Activated T-helper 2 cell treated with anti-CD3 and anti-CD28 coated beads, Interferon-gamma antibody, Interleukin-2, Interleukin-4, amounts not matched to agents 10 μg/mL and 5 μg/mL and 100 μg/mL, durations not matched to agents 14 hours and 24 hours and 36 hours (primary cell): ENCODE results near the gene FMN2. TPM values are rescaled to one million over a fixed set of nuclear protein-coding genes. Genes with fewer than 3 reads are reported as not detected.

ENCODE experiments used
- DNase-seq: peaks from one replicate; pipeline ENCODE4 v3.0.0; 2021; ENCODE audit warnings: low spot score
- H3K27ac Mint-ChIP-seq: one replicate; pipeline ENCODE4 v1.8.0; 2021; ENCODE audit warnings: mixed read lengths
- H3K27me3 Mint-ChIP-seq: one replicate; pipeline ENCODE4 v1.8.0; 2021; ENCODE audit warnings: low read depth, mixed read lengths
- H3K36me3 Mint-ChIP-seq: one replicate; pipeline ENCODE4 v1.8.0; 2021; ENCODE audit warnings: low read depth, mixed read lengths
- H3K4me1 Mint-ChIP-seq: one replicate; pipeline ENCODE4 v1.8.0; 2021; ENCODE audit warnings: low read depth, mixed read lengths
- H3K4me3 Mint-ChIP-seq: one replicate; pipeline ENCODE4 v1.8.0; 2021; ENCODE audit warnings: low read depth, mild to moderate bottlenecking, moderate library complexity, mixed read lengths
- H3K9me3 Mint-ChIP-seq: one replicate; pipeline ENCODE4 v1.8.0; 2021; ENCODE audit warnings: mixed read lengths
- intact Hi-C: fragments of 100-400 bp; cut with micrococcal nuclease; formaldehyde crosslinking; loops from one replicate; pipeline ENCODE4 v1.15.1; 2023
- total RNA-seq: library from RNA; stranded (reverse); gene quantifications from 2 replicates; pipeline ENCODE4 v1.2.3, GENCODE V29; 2022

The FMN2 gene
- total RNA-seq, 1 donor from 2014 or later = not detected

DNA sequence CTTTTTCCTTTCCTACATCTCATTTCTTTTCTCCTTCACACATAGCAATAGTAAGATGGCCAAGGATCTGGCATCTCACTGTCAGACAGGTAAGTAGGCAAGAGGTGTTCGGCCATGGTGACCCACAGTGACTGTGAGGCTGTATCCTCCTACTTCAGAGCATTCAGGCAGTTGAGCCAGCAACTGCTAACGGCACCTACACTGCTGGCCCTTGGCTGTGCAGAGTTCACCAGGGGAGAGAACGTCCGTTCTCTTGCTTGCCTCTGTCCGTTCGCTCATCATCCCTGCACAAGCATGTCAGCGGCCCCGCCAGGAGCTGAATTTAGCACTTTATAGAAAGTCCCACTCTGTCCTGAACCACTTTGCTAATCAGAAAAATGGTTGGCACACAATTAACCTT lies 406.7 kb downstream of the FMN2 start:
- no peak overlapping the region for H3K4me3 Mint-ChIP-seq
- no peaks in the 10 kb centered on the region for H3K4me1 Mint-ChIP-seq
- no peak overlapping the region for H3K27ac Mint-ChIP-seq
- peaks cover 16% of the 10 kb centered on the region for H3K9me3 Mint-ChIP-seq
- H3K27me3 Mint-ChIP-seq = no peaks in the 10 kb centered on the region
- no peak for DNase-seq
- no peaks in the 10 kb centered on the region for H3K36me3 Mint-ChIP-seq
- intact Hi-C loops = no loop called here

DNA sequence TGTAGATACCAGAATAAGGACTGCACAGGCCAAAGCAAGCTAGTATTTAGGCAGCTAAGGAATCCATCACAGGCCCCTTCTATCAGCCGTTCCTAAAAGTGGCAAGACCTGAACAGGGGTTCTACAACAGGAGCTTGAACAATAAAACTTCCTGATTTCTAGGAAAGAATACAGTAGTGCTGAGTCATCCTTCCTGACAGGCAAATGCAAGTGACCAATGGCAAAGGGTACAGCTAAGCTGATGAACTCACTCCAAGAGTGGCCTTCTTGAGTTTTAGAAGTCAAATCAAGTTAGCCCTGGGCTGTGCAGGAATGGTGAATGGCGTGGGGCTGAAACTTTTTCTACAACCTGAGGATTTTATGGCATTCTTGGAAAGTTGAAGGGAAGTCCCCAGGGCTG lies 407.3 kb downstream of the FMN2 start:
- Mint-ChIP-seq H3K9me3 (peaks cover 16% of the 10 kb centered on the region), H3K36me3 (no peaks in the 10 kb centered on the region), H3K4me1 (no peaks in the 10 kb centered on the region), H3K27me3 (no peaks in the 10 kb centered on the region), H3K4me3 (no peak overlapping the region), H3K27ac (no peak overlapping the region)
- intact Hi-C loops = no loop called here
- DNase-seq = no peak

DNA sequence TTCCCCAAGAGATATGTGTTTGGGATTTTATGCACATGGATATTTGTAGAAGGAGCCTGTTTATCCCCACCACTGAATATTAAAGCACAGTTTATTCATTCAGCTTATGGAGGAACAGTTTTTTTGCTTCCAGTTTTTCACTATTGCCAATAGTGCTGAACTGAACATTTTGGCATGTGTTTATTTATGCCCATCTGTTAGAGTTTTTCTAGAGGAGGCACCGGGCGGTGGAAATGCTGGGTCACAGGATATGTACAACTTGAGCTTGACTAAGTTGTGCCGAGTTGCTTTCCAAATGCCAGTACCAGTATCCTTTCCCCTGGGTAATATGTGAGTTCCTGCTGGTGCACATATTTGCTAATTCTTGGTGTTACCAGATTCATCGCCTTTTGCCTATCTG lies 409.0 kb downstream of the FMN2 start:
- DNase-seq = no peak
- intact Hi-C loops = no loop called here
- Mint-ChIP-seq H3K4me1 (no peaks in the 10 kb centered on the region), H3K4me3 (no peak overlapping the region), H3K27ac (no peak overlapping the region), H3K27me3 (no peaks in the 10 kb centered on the region), H3K36me3 (no peaks in the 10 kb centered on the region), H3K9me3 (peaks cover 16% of the 10 kb centered on the region)

DNA sequence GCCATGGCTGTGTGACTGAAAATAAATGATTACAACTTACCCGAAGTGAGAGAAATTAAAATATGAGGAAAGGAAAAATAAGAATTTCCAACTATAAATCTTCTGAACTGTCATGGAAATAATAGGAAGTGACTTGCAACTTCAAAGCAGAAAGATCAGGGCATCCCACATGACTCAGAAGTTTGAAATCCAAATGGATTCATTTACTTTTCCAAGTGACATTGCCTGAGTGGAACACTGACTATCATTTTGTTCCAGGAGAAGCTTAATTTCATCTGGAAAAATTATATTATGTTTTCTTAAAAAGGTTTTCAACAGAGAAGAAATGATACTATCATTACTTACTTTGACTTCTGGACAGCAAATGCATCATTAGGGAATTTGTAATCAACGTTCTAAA lies 409.4 kb downstream of the FMN2 start:
- no peak overlapping the region for H3K27ac Mint-ChIP-seq
- peaks cover 15% of the 10 kb centered on the region for H3K9me3 Mint-ChIP-seq
- DNase-seq = no peak
- H3K27me3 Mint-ChIP-seq = no peaks in the 10 kb centered on the region
- H3K36me3 Mint-ChIP-seq = no peaks in the 10 kb centered on the region
- no peaks in the 10 kb centered on the region for H3K4me1 Mint-ChIP-seq
- intact Hi-C loops = no loop called here
- no peak overlapping the region for H3K4me3 Mint-ChIP-seq

DNA sequence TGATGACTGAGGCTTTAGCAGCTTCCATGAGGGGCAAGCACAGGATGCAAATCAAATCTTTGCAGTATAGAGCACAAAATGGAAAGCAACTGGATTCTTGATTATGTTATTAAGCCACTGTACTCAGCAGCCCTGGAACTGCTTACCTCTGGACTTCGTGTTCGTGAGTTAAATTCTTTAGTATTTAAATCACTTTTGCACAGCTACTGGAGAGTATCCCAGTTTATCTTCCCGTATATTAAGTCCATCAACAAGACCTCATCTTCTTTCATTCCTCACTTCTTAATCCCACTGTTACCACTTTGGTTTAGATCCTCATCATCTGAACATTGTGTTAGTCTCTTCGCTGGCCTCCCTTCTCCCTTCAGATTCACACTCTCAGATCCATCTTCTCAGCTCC lies 411.4 kb downstream of the FMN2 start:
- H3K4me3 Mint-ChIP-seq = no peak overlapping the region
- H3K36me3 Mint-ChIP-seq = no peaks in the 10 kb centered on the region

DNA sequence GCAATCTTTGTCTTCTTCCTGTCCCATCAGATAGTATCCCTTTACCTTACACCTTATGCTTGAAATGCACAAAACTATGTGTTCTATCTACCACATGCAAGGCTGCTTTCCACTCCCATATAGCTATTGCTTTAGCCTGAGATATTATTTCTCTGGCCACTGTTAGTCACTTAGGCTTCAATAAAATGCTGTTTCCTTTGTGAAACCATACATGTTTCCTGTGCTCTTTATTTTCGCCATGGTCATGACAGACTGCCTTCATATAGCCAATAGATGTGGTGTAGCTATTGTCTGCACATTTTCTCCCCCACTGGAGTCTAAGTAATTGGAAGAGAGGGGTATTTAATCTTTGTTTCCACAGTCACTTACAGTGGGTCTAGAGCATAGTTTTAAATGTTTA lies 411.9 kb downstream of the FMN2 start:
- H3K36me3 Mint-ChIP-seq = no peaks in the 10 kb centered on the region
- no peak overlapping the region for H3K4me3 Mint-ChIP-seq
- peaks cover 7% of the 10 kb centered on the region for H3K9me3 Mint-ChIP-seq
- H3K27me3 Mint-ChIP-seq = no peaks in the 10 kb centered on the region
- no peaks in the 10 kb centered on the region for H3K4me1 Mint-ChIP-seq
- DNase-seq = no peak
- H3K27ac Mint-ChIP-seq = no peak overlapping the region
- intact Hi-C loops = no loop called here

More for the DNA sequence above, 411.4 kb downstream of the FMN2 start:
- intact Hi-C loops = no loop called here
- H3K9me3 Mint-ChIP-seq = peaks cover 7% of the 10 kb centered on the region
- H3K4me1 Mint-ChIP-seq = no peaks in the 10 kb centered on the region
- DNase-seq = no peak
- H3K27ac Mint-ChIP-seq = no peak overlapping the region
- H3K27me3 Mint-ChIP-seq = no peaks in the 10 kb centered on the region

DNA sequence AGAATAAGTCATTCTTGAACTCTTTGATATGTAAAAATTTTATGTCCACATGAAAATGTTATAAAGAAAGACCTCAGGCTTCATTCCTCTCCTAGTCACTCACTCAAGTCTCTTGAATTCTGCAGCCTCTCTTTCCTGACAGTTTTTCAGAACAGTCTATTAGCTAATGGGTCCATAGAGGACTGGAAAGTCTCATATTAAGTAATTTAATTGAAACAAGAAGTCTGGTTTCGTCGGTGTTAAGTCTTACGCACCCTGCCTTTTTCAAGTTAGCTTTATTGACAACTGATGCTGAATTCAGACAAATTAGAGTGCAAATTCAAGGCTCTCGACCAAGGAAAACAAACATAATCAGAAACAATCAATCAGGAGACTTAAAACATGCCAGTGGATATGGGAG lies 414.5 kb downstream of the FMN2 start:
- H3K4me3 Mint-ChIP-seq = no peak overlapping the region
- H3K4me1 Mint-ChIP-seq = no peaks in the 10 kb centered on the region
- intact Hi-C loops = no loop called here
- H3K27me3 Mint-ChIP-seq = no peaks in the 10 kb centered on the region
- no peaks in the 10 kb centered on the region for H3K9me3 Mint-ChIP-seq
- H3K27ac Mint-ChIP-seq = no peak overlapping the region
- no peak for DNase-seq
- no peaks in the 10 kb centered on the region for H3K36me3 Mint-ChIP-seq

DNA sequence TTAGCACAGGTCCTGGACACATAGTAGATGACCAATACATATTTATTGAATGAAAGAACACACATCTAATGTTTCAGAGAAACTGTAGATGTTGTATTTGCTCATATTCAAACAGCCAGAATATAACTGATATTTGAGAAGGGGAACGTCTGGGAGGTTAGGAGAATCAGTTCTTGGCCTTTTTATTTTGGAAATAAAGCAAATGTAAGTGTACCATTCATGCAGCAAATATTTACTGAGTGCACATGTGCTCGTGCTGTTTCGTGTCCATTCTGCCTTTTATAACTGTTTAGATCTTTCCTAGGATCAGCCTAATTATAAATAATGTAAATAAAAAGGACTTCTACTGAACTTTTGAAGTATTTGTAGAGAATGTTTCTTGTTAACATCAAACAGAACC lies 416.5 kb downstream of the FMN2 start:
- Mint-ChIP-seq H3K27me3 (no peaks in the 10 kb centered on the region), H3K27ac (no peak overlapping the region), H3K4me3 (no peak overlapping the region), H3K9me3 (no peaks in the 10 kb centered on the region), H3K4me1 (no peaks in the 10 kb centered on the region), H3K36me3 (no peaks in the 10 kb centered on the region)
- DNase-seq = no peak
- intact Hi-C loops = no loop called here

DNA sequence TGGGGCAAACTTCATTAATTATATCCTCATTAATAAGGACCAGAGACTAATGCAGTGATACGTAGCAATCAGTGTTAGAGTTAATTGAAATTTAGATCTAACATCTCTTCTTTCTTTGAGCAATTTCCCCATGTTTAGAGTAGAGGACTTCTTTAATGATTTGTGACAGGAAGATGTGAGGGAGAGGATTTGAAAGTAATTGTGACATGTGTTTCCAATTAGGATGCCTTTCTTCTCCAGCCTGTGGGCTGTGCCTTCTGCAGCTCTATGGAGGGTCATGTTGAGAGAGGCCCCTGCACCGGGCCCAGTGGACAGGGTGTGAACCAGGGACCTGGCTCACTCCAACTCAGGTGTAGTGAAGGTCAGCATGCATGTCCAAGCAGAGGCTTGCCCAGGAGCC lies 417.3 kb downstream of the FMN2 start:
- H3K27me3 Mint-ChIP-seq = no peaks in the 10 kb centered on the region
- H3K36me3 Mint-ChIP-seq = no peaks in the 10 kb centered on the region
- H3K4me1 Mint-ChIP-seq = no peaks in the 10 kb centered on the region
- H3K4me3 Mint-ChIP-seq = no peak overlapping the region
- DNase-seq = no peak
- intact Hi-C loops = no loop called here
- no peaks in the 10 kb centered on the region for H3K9me3 Mint-ChIP-seq
- H3K27ac Mint-ChIP-seq = no peak overlapping the region

DNA sequence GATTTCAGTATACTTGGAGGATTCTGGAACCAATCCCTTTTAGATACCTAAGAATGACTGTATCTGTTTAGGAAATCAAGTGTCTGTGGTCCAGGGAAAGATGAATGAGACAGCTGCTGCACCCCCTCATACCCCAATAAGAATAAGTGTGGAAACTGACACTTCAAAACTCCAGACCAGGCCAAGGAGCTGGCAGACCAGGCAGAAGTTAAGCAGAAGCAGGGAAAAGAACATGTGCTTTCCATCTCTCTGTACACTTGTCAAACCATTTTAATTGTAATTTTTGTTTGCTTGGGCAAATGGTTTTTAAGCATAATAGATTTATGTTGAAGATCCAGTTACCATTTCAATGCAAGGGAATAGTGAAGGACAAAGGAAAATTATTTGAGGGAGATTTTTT lies 420.1 kb downstream of the FMN2 start:
- no peak overlapping the region for H3K27ac Mint-ChIP-seq
- H3K9me3 Mint-ChIP-seq = no peaks in the 10 kb centered on the region
- H3K4me1 Mint-ChIP-seq = no peaks in the 10 kb centered on the region
- intact Hi-C loops = no loop called here
- no peaks in the 10 kb centered on the region for H3K36me3 Mint-ChIP-seq
- DNase-seq = no peak
- no peak overlapping the region for H3K4me3 Mint-ChIP-seq
- no peaks in the 10 kb centered on the region for H3K27me3 Mint-ChIP-seq

DNA sequence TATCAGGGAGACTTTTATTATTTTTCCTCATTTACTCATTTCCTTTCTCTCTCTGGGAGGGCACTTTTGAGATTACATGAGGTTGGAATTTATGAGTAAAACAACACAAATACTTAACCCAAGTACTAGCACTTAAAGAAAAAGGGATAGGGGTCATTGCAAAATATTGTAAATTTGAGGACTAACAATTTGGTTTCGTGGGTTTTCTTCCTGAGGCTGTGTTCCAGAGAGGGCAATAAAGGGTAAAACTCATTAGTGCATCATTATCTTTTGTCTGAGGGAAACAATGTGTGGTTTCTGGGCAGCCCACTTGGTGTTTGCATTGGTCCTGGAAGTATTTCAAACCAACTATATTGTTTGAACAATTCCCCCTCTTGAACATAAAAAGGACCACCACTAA lies 423.8 kb downstream of the FMN2 start:
- Mint-ChIP-seq H3K27ac (no peak overlapping the region), H3K4me1 (no peaks in the 10 kb centered on the region), H3K9me3 (peaks cover 3% of the 10 kb centered on the region), H3K4me3 (no peak overlapping the region), H3K27me3 (no peaks in the 10 kb centered on the region), H3K36me3 (no peaks in the 10 kb centered on the region)
- intact Hi-C loops = no loop called here
- no peak for DNase-seq

DNA sequence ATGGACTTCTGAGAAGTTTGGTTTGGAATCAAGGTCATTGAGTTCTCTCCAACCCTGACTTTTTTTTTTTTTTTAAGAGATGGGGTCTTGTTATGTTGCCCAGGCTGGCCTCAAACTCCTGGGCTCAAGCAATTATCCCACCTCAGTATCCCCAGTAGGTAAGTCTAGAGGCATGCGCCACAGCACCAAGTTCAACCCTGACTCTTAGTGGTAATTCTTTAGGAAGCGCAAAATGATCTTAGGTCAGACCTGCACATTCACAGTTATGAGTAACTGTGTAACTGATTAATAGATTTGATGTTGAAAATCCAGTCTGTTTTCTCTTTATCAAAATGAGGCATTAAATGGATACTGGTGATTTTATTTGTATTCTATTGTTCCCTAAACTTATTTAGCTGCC lies 424.4 kb downstream of the FMN2 start:
- no peak overlapping the region for H3K4me3 Mint-ChIP-seq
- DNase-seq = no peak
- H3K9me3 Mint-ChIP-seq = peaks cover 3% of the 10 kb centered on the region
- H3K4me1 Mint-ChIP-seq = no peaks in the 10 kb centered on the region
- H3K27me3 Mint-ChIP-seq = no peaks in the 10 kb centered on the region
- H3K27ac Mint-ChIP-seq = no peak overlapping the region
- intact Hi-C loops = no loop called here
- no peaks in the 10 kb centered on the region for H3K36me3 Mint-ChIP-seq

DNA sequence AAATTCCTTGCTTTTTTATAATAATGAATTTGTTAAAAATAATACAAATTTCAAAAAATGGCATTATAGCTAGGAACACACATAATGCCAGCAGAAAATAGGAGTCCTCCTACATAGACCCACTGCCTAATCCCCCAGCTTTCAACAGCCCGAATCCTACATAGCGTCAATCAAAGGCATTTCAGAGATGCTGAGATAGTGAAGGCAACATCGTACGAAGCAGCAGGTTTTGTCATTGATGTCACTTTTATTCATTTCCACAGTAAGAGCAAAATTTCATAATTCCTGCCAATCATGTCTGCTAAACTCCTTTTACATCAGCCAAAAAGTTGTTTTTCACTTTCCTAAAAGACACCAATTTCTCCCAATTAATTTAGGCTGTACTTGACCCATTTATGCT lies 426.2 kb downstream of the FMN2 start:
- intact Hi-C loops = no loop called here
- Mint-ChIP-seq H3K9me3 (peaks cover 3% of the 10 kb centered on the region), H3K27ac (no peak overlapping the region), H3K36me3 (no peaks in the 10 kb centered on the region), H3K4me3 (no peak overlapping the region), H3K27me3 (no peaks in the 10 kb centered on the region), H3K4me1 (no peaks in the 10 kb centered on the region)
- DNase-seq = no peak

DNA sequence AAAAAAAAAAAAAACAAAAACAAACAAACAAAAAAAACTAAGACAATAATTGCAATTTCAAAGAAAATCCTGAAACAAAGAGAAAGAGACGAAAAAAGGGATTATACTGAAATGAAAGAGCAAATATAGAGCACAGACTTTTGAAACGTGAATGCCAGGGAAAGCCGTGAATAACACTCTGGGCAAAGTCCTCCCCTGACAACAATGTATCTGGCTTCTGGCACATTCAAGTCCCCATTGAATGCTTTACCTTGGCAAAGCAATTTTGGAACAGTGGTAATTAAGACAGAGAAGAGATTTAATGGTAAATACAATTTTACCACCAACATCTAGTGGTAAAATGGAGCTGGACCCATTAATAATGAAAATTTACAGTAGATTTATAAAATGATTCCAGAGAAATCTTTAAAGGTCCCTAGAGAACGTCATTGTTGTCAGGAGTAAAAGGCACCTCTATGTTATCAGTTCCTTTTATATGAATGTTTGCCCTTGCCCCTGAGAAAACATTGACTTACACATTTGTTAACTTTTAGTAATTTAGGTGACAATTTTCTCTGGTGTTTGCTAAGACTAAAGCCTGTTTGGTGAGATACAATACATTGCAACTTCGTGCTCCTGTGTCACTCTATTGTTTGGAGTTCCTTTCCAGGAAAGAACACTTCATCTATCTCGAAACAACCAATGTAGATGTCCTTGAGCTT lies 430.6 kb downstream of the FMN2 start:
- Mint-ChIP-seq H3K4me1 (no peaks in the 10 kb centered on the region), H3K27me3 (no peaks in the 10 kb centered on the region), H3K36me3 (no peaks in the 10 kb centered on the region), H3K4me3 (no peak overlapping the region), H3K27ac (no peak overlapping the region), H3K9me3 (peaks cover 7% of the 10 kb centered on the region)
- no peak for DNase-seq
- intact Hi-C loops = no loop called here
